Esophagus (tissue), 2 donors: Measurements from ENCODE around the gene NPAS3. TPM values are rescaled to one million over a fixed set of nuclear protein-coding genes. Genes with fewer than 3 reads are reported as not detected.

Experiments used
- H3K27ac ChIP-seq, 2 donors: one replicate each; pipeline ENCODE4 v1.5.1; 2013; ENCODE audit warnings: low read depth in 2 of 2, mild to moderate bottlenecking in 2 of 2, inconsistent platforms in 1 of 2, low read length in 1 of 2, moderate library complexity in 1 of 2
- H3K27me3 ChIP-seq, 2 donors: one replicate each; pipeline ENCODE4 v1.6.1; 2013; ENCODE audit warnings: low read length in 2 of 2, control low read depth in 1 of 2, mild to moderate bottlenecking in 1 of 2; ENCODE audit not compliant: insufficient read depth in 2 of 2, control insufficient read depth in 1 of 2
- H3K36me3 ChIP-seq, 2 donors: one replicate each; pipeline ENCODE4 v1.6.1; 2013; ENCODE audit warnings: low read length in 1 of 2; ENCODE audit not compliant: control insufficient read depth in 2 of 2, insufficient read depth in 2 of 2
- H3K4me1 ChIP-seq, 2 donors: one replicate each; pipeline ENCODE4 v1.6.1; 2013; ENCODE audit warnings: low read length in 1 of 2; ENCODE audit not compliant: control insufficient read depth in 2 of 2, insufficient read depth in 2 of 2
- H3K4me3 ChIP-seq, 2 donors: one replicate each; pipeline ENCODE4 v1.5.1; 2013; ENCODE audit warnings: low read length in 2 of 2, mild to moderate bottlenecking in 2 of 2, low read depth in 1 of 2, moderate library complexity in 1 of 2
- H3K9me3 ChIP-seq, 2 donors: one replicate each; pipeline ENCODE4 v1.6.1; 2013; ENCODE audit warnings: mild to moderate bottlenecking in 2 of 2, low read depth in 1 of 2, low read length in 1 of 2, moderate library complexity in 1 of 2; ENCODE audit not compliant: control insufficient read depth in 2 of 2, insufficient read depth in 1 of 2
- WGBS, 2 donors: extraction: QIAGEN DNeasy Blood & Tissue Kit; methylation state at CpG; one replicate each; pipeline ENCODE4 v1.1.7; 2013; 5-methylcytosine and 5-hydroxymethylcytosine counted together
- polyA plus RNA-seq, 2 donors: library from polyadenylated mRNA; stranded (reverse); fragments of 200-250 nt; gene quantifications; one replicate each; pipeline ENCODE4 v1.2.3, GENCODE V29; 2013
- donor health status: healthy with polysubstance abuse.
- donor health status: Bipolar disorder and iron deficiency.

The NPAS3 gene
- polyA plus RNA-seq, 2 donors, result 0.08 to 0.13 TPM

- 13 to 15% methylated on average over 16 of the region's 16 CpGs for WGBS, 2 donors
- Histone ChIP-seq H3K4me3 (no peak overlapping the region), H3K4me1 (no peaks in the 10 kb centered on the region), H3K36me3 (no peaks in the 10 kb centered on the region), H3K27me3 (no peaks in the 10 kb centered on the region), H3K27ac (no peak overlapping the region), H3K9me3 (no peaks in the 10 kb centered on the region)
These were observed 854.2 kb downstream of the NPAS3 start for GRCh38 chr14:33792720-33793368.

GRCh38 chr14:33793398-33794110 is 854.9 kb downstream of the NPAS3 start:
- Histone ChIP-seq H3K4me3 (no peak overlapping the region), H3K27ac (no peak overlapping the region), H3K9me3 (no peaks in the 10 kb centered on the region), H3K36me3 (no peaks in the 10 kb centered on the region), H3K4me1 (no peaks in the 10 kb centered on the region), H3K27me3 (no peaks in the 10 kb centered on the region)
- 75 to 80% methylated on average over 11 of the region's 11 CpGs for WGBS, 2 donors

GRCh38 chr14:33794791-33795305 is 856.2 kb downstream of the NPAS3 start:
- Histone ChIP-seq H3K4me1 (peaks cover 0 to 5% of the 10 kb centered on the region in 2 donors), H3K27me3 (peaks cover 0 to 5% of the 10 kb centered on the region in 2 donors), H3K9me3 (peaks cover 0 to 3% of the 10 kb centered on the region in 2 donors), H3K36me3 (no peaks in the 10 kb centered on the region), H3K4me3 (no peak overlapping the region), H3K27ac (no peak overlapping the region)
- 51 to 52% methylated on average over 1 of the region's 1 CpG for WGBS, 2 donors

GRCh38 chr14:33796356-33796755 is 857.7 kb downstream of the NPAS3 start:
- peaks cover 0 to 9% of the 10 kb centered on the region in 2 donors for H3K9me3 ChIP-seq
- peaks cover 0 to 11% of the 10 kb centered on the region in 2 donors for H3K4me1 ChIP-seq
- H3K27ac ChIP-seq, result no peak overlapping the region
- peaks cover 0 to 12% of the 10 kb centered on the region in 2 donors for H3K27me3 ChIP-seq
- H3K4me3 ChIP-seq, result no peak overlapping the region
- H3K36me3 ChIP-seq, result no peaks in the 10 kb centered on the region
- WGBS, 2 donors, result 44 to 51% methylated on average over 3 of the region's 3 CpGs

GRCh38 chr14:33799705-33800570 is 861.3 kb downstream of the NPAS3 start:
- Histone ChIP-seq H3K27me3 (peaks cover 0 to 12% of the 10 kb centered on the region in 2 donors), H3K4me1 (peaks cover 0 to 11% of the 10 kb centered on the region in 2 donors), H3K36me3 (no peaks in the 10 kb centered on the region), H3K4me3 (peak overlapping the region; percentile 5 to 29), H3K9me3 (peaks cover 0 to 9% of the 10 kb centered on the region in 2 donors), H3K27ac (no peak overlapping the region)
- WGBS, 2 donors, result 30 to 40% methylated on average over 99 to 100 of the region's 100 CpGs

GRCh38 chr14:33800735-33801163 is 862.1 kb downstream of the NPAS3 start:
- Histone ChIP-seq H3K27me3 (peaks cover 0 to 12% of the 10 kb centered on the region in 2 donors), H3K36me3 (no peaks in the 10 kb centered on the region), H3K4me1 (peaks cover 0 to 11% of the 10 kb centered on the region in 2 donors), H3K27ac (no peak overlapping the region), H3K4me3 (peak overlapping the region in 1 of 2 donors; percentile 4), H3K9me3 (peaks cover 0 to 9% of the 10 kb centered on the region in 2 donors)
- 55 to 56% methylated on average over 45 of the region's 45 CpGs for WGBS, 2 donors

- H3K27me3 ChIP-seq, result peaks cover 0 to 12% of the 10 kb centered on the region in 2 donors
- H3K4me3 ChIP-seq, result no peak overlapping the region
- H3K27ac ChIP-seq, result no peak overlapping the region
- H3K4me1 ChIP-seq, result peaks cover 0 to 11% of the 10 kb centered on the region in 2 donors
- whole genome bisulfite sequencing, 2 donors, result 88 to 89% methylated on average over 2 of the region's 2 CpGs
- peaks cover 0 to 9% of the 10 kb centered on the region in 2 donors for H3K9me3 ChIP-seq
- H3K36me3 ChIP-seq, result no peaks in the 10 kb centered on the region
These were observed 864.1 kb downstream of the NPAS3 start for GRCh38 chr14:33802737-33803136.

- Histone ChIP-seq H3K27ac (no peak overlapping the region), H3K9me3 (peaks cover 0 to 4% of the 10 kb centered on the region in 2 donors), H3K36me3 (no peaks in the 10 kb centered on the region), H3K4me1 (peaks cover 0 to under 1% of the 10 kb centered on the region in 2 donors), H3K27me3 (peaks cover 0 to under 1% of the 10 kb centered on the region in 2 donors), H3K4me3 (no peak overlapping the region)
- 36 to 65% methylated on average over 2 of the region's 2 CpGs for WGBS, 2 donors
These were observed 866.9 kb downstream of the NPAS3 start for GRCh38 chr14:33805593-33805992.

GRCh38 chr14:33806905-33807304 is 868.2 kb downstream of the NPAS3 start:
- Histone ChIP-seq H3K4me1 (no peaks in the 10 kb centered on the region), H3K36me3 (no peaks in the 10 kb centered on the region), H3K27me3 (no peaks in the 10 kb centered on the region), H3K9me3 (no peaks in the 10 kb centered on the region), H3K4me3 (no peak overlapping the region), H3K27ac (no peak overlapping the region)
- 72 to 78% methylated on average over 2 of the region's 2 CpGs for WGBS, 2 donors
